ENCODE data around the gene APOL1.
A peak's percentile ranks its signal among the peaks of the same experiment; 100 is the strongest.
"Not testable (repeated sequence)": the region's sequence is repeated elsewhere in the genome, so short reads cannot be mapped to it uniquely, and the experiment has no call there.

APOL1 gene

GRCh38 chr22:36252754-36253522 lies at the start of gene APOL1:
APOL1 (plus strand) TSS chr22:36253133; CDS start chr22:36254956, 1,823 bp downstream.
- peak; percentile 37 for DNase-seq

DNA sequence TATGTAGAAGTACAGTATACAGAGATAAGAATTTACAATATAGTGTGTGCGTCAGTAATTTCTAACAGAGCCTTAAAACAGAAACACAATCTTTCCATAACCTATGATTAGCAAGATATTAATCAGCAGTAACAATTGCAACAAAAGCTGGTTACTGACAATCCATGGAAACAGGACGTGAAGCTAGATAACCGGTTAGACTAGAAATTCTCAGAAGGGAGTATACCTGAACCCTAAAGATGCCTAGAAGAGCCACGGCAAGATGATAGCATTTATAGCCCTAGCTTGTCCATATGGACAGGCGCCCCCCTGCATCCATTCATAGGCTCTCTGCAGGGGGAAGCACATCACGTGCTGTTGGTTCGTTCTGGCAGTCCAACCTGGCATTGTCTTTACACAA lies 49.5 kb upstream of the APOL1 start:
- DNase-seq = not testable (repeated sequence)

DNA sequence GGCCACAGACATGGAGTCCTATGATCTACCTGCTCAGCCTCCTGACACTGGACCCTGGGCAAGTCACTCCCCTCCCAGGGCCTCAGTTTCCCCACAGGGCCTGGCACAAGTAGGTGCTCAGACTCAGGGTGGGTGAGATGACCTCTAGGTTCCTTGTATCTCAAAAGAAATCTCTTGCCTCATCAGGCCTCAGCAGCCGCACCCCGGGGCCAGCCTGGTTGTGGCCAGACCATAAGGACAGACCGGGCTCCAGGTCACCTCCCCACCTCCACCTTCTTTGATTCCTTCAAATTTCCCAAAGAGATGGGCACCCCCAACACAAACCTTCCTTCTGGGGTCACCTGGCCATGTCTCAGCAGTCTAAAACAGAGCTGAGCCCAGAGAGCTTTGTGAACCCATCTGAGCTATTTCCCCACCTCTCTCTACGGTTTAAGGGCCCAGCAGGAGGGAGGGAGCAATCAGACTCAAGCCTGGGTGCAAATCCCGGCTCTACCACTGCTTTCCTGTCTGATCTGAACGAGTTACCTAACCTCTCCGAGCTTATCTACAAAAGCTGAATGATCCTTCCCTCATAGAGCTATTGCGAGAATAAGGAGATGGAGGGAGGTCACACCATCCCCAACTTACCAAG lies 48.8 kb upstream of the APOL1 start:
- no peak for DNase-seq

DNA sequence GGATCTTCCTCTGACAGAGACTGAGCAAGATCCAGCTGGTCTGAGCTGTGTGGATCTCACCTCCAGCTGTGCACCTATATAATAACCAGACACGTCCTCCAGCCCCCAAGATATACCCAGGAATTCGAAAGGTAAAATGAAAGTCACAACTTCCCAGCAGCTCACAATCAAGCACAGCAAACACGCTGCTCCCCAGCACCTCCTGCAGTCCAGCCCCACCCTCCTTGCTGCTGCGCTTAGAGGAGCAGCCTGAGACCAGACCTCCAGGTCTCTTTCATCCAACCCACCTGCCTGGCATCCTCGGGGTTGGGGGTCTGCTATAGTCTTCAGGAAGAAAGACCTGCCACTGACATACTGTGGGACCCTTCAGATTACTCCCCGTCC lies 48.3 kb upstream of the APOL1 start:
- DNase-seq = no peak

- DNase-seq = not testable (repeated sequence)
Observed at GRCh38 chr22:36205573-36205972, 47.4 kb upstream of the APOL1 start.

GRCh38 chr22:36206255-36206654 lies 46.7 kb upstream of the APOL1 start:
- DNase-seq = no peak

DNA sequence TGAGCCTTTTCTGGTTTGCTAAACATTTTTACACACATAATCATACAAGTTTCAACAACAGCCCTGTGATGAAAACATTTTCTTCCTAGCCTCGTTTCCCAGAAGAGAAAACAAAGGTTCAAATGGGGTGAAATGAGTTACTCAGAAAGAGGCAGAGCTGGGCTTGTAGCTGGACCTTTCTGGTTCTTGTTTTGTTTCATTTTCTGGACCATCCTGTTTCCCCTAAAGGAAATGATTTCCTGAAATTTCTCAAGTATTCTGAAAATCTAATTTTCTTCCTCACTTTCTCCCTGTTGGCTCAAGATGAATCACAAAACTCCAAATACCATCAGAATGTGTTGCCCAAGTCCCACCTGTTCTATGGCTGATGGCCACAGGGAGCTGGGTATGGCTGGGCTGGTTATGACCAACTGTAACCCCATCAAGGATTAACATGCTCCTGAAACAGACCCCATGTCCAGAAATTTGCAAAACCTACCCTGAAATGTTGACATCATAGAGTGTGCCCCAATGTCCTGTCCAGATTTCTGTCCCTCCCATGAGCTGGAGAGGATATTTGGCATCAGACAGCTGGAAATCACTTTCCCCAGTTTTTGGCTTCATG lies 44.7 kb upstream of the APOL1 start:
- DNase-seq = no peak

DNA sequence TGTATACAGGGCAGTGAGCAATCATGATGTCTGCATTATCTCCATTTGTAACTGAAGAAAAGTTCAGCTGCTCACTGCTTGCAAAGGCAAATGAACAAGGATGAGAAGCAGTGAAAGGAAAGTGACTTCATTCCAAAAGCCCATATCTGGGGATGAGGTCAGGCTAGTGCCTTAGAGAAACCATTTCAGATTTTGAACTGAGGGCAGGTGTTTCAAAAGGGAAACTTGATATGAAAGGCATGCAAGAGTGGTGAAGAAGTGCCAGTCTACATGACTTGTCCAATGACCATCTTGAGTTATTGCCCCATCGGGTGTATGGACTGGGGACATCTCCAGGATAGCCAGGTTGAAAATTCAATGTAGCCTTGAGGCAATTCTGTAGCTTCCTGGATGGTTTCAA lies 44.0 kb upstream of the APOL1 start:
- DNase-seq = no peak

GRCh38 chr22:36209488-36209908 lies 43.4 kb upstream of the APOL1 start:
- DNase-seq = not testable (repeated sequence)

DNA sequence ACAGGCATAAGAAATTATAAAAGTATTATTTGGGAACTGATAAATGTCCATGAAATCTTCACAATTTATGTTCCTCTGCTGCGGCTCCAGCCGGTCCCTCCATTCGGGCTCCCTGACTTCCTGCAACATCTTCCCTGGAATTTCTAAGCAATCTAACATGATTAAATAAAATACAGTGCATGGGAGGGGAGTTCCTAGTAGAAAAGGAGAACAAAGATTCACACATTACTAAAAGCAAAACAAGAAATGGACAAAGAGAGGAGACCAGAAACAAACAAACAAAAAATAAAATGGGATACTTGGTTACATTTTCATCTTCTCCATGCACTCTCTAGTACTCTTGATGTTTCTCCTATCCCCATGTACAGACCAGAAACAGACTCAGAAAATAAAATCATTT lies 42.7 kb upstream of the APOL1 start:
- no peak for DNase-seq

DNA sequence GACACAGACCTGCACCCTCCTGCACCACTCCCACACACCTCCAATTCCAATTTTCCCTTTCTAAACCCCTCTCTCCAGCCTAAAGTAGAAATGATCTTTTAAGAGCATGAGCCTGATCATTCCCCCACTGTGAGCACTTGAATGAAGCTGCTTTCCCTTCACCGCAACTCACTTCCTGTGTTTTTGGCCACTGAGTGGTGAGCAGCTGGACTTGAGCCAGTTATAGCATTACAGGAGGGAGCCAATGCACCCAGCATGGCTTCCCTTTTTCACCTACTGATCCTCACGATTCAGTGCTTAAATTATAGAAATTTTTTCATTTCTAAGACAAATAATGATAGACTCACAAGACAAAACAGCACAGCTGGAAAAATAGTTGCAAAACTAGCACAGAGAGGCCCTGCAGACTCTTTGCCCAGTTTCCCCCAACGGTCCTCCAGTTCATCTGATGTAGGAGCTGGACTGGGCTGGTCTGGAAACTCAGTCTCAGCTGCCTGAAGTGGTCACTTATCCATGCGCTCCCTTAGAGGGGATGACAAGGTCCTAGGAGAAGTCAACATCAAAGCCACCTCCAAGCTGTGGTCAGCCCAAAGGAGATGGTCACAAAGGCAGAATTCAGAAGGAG lies 41.6 kb upstream of the APOL1 start:
- DNase-seq = no peak

GRCh38 chr22:36212901-36213300 lies 40.0 kb upstream of the APOL1 start:
- no peak for DNase-seq

GRCh38 chr22:36213586-36213985 lies 39.3 kb upstream of the APOL1 start:
- no peak for DNase-seq

GRCh38 chr22:36215981-36216380 lies 37.0 kb upstream of the APOL1 start:
- no peak for DNase-seq

DNA sequence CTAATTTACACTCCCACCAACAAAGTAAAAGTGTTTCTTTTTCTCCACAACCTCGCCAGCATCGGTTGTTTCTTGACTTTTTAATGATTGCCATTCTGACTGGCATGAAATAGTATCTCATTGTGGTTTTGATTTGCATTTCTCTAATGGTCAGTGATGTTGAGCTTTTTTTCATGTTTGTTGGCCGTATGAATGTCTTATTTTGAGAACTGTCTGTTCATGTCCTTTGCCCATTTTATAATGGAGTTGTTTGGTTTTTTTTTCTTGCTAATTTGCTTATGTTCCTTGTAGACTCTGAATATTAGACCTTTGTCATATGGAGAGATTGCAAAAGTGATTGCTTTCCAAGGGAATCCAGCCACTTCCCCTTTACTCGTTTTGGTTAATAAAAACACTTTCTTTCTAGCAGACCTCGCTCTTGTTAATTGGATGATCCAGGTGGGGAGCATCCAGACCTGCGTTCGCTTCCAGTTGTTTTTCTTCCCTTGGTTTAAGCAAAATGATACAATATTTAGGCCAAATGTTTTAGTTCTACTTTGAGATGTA lies 34.2 kb upstream of the APOL1 start:
- no peak for DNase-seq

DNA sequence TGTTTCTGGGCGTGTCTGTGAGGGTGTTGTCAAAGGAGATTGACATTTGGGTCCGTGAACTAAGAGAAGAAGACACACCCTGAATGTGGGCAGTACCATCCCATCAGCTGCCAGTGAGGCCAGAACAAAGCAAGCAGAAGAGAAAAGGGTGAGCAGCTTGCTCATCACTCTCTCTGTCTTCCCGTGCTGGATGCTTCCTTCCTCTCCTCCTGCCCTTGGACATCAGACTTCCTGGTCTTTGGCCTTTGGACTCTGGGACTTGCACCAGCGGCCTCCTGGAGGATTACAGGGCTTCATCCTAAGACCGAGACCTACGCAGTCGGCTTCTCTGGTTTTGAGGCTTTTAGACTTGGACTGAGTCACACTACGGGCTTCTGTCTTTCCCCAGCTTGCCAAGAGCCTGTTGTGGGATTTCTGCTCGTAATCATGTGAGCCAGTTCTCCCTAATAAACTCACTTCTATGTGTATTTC lies 32.4 kb upstream of the APOL1 start:
- no peak for DNase-seq

GRCh38 chr22:36221799-36222751 lies 30.9 kb upstream of the APOL1 start:
- peak; percentile 32 for DNase-seq

DNA sequence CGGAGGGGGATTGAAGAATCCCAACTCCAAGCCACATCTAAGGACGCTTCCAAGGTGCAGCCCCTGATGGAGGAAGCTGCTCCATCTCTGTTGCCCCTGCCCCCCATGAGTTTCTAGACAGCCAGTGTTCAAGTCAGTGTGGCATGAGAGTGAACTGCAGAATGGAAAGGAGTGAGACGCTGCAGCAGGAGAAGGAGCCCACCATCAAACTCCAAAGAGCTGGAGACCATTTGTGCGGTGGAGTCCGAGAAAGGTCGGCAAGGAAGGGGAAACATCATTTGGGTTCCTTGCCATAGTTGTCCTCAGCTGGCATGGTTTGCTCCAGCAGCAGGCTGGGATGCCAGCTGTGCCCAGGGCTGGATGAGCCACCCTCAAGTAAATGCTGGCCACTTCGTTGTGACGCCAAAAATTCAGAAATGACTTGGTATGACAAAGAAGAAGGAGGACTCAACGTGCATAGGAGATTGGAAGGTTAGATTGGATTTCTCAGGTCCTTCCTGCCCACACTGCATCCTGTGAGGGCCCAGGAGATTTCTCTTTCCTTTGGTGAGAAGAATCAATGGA lies 30.0 kb upstream of the APOL1 start:
- DNase-seq = no peak

DNA sequence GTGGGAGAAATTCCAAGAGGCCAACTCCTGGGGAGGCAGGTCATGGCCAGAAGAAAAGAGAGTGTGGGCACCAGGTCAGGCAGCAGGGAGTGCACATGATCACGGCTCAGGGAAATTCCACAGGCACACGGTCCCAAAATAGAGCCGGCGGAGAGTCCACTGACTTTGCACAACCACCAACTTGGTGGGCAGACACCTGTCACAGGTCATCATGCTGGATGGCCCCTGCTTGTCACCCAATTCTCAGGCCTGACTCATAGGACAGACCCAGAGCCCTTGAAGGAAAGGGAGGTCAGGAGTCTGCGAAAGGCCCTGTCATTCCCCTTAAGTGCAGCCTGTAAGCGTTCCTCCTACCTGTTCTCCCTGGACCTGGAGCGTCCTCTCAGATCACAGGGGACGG lies 29.4 kb upstream of the APOL1 start:
- DNase-seq = no peak

DNA sequence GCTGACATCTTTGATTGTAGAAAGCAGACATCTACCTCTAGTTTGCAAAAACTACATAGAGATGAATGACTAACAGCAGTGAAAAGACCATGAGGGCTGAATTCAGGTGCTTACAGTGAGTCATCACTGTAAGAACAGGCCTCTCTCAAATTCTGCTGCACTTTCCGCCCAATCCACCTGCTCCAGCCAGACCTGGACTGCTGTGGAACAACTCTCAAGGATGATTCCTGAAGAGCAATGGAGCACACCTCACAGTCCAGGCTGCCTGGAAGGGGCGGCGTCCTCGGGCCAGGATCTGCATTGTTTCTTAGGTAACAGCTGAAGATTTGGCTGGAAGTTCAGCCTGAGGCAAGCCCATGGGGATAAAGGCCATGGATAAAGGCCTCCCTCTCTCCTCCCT lies 28.7 kb upstream of the APOL1 start:
- DNase-seq = no peak

- no peak for DNase-seq
Observed at GRCh38 chr22:36225333-36225922, 27.5 kb upstream of the APOL1 start.

All from activated T-cell treated with anti-CD3 and anti-CD28 coated beads for 4 hours (primary cell).